Measurements from ENCODE around the gene HPS3.

The HPS3 gene

DNA sequence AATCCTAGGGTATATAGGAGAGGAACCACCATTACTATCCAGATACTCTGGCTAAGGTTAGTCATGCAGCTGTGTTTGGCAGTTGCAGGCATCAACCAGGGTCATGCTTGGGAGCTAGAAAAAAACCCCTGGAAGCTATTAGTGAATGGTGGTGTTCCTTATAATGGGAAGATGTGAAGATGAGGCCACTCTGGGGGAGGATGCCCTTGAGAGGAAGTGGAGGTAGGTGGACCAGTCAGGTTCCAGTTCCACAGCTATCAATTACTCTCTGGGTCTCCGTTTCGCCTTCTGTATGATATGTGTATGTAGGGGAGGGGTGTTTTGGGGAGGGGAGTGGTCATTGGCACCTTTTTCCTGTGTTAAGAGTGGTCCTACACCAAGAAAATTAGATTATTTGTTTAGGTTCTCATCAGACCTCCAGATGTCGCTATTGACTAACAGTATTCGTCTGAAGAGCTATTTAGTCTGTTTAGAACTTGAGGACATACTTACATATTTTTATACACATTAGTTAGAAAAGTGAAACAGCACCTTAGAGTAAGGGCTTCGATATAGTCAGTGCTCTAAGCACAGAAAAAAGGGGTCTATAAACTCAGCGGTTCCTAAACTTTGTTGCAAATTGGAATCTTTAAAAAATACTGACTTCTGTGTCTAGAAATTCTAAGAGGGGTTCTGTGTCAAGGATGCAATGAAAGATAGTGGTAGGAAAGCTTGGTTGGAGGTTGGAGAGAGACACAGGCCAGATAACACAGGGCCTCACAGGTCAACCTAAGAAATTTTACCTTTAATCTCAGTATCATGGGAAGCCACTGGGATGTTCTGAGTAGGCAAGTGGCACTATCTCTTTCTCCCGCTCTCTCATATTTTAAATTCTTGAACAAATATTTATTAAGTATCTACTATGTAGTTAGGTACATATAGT is 9.1 kb upstream of the HPS3 start:
- DNase-seq = no peak

DNA sequence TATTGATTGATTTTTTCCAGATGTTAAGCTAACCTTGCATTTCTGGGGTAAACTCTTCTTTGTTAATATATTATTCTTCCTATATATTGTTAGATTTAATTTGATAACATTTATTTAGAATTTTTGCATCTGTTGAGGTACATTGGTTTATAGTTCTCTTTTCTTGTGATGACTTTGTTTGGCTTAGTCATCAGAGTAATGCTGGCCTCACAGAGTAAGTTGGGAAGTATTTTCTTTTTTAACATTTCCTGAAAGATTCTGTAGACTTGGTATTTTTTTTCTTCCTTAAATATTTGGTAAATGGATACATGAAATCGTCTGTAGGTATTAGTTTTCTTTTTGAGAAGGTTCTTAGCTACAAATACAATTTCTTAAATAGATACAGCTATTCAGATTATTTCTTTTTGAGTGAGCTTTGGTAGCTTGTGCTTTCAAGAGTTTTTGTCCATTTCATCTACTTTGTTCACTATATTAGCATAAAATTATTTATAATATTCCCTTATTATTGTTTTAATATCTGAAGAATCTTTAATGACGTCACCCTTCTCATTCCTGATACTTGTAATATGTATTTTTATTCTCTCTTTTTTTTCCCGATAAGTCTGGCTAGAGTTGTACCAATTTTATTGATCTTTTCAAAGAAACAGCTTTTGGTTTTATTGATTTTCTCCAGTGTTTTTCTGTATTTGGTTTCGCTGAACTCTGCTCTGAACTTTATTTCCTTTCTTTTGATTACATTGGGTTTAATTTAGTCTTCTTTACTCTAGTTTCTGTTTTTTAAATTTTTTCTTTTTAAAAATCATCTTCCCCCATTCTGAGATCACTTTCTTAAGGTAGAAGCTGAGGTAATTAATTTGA is 6.5 kb upstream of the HPS3 start:
- DNase-seq = no peak

DNA sequence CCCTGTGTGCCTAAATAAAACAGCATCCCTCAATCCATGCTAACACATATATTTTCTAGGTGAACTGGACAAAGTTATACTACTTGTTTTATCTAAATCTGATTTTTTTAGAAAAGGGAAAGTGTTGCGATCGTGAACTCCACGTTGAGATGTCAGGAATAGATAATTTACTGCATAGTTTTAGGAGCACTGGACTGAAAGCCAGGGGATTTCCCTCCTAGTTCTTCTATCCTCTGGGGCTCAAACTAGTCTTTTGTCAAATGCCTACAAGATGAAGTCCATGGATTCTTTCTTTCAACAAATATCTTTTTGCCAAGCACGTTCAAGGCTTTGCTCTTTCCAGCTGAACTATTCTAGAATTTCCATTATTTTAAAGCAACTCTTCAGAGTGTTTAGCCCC is 617 bp upstream of the HPS3 start:
- DNase-seq = no peak

DNA sequence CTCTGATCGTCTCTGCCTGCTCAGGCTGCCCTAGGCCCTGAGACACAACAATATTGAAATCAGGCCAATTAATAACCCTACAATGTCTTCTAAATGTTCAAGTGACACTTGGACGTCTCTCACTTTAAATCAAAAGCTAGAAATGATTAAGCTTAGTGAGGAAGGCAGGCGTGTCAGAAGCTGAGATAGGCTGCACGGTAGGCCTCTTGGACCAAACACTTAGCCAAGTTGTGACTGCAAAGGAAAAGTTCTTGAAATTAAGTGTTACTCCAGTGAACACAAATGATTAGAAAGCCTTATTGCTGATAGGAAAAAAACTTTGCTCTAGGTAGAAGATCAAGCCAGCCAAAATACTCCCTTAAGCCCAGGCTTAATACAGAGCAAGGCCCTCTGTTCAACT is 2.2 kb downstream of the HPS3 start:
- DNase-seq = no peak

DNA sequence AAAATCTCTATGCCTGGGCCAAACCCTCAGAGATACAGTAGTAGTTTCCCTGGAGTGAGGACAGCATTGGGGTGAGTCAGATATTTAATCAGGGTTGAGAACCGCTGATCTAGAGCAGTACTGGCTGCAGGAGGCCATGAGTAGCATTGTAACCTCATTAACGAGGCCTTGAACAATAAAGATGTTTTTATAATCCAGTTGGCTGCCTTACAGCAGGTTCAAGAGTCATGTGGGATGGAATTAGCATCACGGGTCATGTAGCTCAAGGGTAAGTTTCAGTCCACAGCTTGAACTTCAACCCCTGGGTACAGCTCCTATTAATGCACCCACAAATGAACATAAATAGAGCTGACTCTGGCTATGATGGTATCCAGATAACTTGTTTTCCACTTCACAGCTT is 5.1 kb downstream of the HPS3 start:
- no peak for DNase-seq

DNA sequence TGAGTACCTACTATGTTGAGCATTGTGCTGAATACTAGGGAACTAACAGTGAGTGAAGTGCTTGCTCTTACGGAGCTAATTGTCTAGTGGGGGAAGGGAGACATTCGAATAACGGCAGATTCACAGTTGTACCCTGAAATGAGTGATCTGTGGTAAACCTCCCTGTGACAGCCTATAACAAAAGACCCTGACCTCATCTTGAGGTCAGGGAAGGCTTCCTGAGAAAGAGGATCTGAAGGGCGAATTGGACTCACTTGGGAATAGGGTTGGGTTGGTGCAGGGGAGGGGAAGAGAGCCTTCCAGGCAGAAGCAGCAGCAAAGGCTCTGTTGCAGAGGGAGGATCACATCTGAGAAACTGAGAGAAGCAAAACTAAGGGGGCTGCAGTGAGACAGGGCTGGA is 13.2 kb downstream of the HPS3 start:
- DNase-seq = no peak

DNA sequence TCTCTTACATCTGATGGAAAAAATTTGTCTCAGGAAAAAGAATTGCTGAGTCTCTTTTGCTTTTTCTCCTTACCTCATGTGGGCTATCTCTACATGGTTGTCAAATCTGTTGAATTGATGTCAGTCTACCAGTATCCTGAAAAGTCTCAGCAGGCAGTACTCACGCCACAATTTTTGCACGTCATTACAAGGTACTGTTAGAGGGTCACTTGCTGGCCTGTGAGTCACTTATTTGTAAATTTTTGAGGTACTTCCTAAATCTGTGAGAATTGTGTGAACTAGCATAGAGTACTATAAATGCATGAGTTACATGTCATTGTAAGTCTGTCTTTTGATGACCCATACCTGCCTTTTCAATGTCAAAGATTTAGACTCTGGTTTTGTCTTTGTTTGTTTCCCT is 15.9 kb downstream of the HPS3 start:
- no peak for DNase-seq

DNA sequence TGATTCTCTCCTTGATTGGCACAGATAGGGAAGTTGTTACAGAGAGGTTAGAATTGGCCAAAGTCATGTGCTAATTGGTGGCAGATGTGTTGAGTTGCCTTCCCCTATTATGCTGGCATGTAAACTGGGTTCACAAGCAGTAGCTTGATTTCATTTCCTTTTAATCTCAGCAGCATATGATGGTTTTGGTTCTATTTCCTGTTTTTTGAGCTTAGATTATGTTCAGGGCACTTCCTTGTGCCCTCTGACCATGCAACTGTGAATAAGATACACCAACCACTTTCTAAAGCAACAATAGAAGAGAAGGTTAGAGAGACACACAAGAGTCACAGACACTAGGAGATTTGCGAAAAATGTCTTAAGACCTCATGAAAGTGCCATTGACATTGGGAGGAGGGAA is 16.5 kb downstream of the HPS3 start:
- no peak for DNase-seq

DNA sequence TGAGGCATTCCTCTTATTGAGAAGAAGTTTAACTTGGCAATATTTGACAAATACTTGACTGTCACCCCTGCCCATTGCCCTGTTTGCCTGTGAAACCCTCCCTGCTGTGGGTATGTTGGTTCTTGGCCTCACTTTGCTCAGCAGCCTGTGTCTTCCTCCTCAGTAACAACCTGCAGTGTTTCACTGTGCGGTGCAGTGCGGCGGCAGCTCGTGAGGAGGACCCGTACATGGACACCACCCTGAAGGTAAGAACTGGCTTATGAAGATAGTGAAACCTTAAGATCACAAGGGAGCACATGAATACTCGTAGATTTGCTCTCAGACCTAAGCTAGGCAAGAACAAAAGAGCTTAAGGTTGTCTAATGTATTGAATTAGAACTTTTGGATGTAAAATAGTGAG is 21.0 kb downstream of the HPS3 start:
- DNase-seq = no peak

DNA sequence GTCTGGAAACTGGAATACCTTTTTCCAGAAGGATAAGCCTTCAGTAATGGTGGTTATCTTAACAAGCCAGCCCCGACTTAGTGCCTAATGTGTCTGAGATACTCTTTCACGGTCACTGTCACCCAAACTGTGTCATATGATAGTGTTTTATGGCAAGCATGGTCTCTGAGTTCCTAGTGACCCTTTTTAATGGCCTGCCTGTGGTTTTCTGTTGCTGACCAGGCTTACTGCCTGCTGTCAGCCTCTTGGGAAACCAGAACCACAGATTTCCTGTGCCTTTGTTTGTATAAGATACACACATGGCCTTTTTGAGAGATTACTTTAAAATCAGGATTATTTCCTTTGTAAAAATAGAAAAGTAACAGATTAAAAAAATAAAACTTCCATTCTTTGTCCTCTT is 22.4 kb downstream of the HPS3 start:
- no peak for DNase-seq

DNA sequence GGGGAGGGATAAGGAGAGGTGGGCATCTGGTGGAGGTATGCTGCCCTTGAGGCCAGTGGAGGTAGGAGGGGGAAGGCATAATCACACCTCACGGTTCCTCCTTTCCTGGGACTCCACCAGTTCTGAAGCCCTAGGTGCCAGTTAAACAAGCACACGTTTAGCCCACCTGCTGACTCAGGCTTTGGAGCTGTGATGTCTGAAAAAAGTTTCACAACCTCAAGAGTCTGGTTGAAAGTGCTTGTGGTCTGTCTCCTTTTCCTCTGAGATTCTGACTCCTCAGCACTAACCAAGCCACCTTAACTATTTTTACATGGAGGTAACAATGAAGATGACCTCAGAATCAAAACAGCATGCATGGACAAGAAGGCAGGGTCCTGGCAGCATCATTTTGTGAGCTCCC is 23.0 kb downstream of the HPS3 start:
- no peak for DNase-seq

DNA sequence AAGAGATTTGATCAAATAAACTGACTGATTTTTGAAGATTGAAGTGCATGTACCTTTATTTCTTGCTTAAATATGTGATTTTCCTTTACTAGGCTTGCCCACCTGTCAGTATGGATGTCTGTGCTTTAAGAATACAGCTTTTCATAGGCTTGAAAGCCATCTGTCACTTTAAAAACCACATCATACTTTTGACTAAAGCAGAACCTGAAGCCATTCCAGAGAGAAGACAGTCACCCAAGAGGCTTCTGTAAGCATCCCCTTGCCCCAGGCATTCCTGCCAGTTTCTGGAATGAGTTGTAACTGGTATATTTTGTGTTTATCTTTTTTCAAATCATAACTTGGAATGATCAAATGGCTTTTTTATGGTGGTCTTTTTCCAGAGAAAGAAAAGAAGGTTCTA is 24.0 kb downstream of the HPS3 start:
- no peak for DNase-seq

DNA sequence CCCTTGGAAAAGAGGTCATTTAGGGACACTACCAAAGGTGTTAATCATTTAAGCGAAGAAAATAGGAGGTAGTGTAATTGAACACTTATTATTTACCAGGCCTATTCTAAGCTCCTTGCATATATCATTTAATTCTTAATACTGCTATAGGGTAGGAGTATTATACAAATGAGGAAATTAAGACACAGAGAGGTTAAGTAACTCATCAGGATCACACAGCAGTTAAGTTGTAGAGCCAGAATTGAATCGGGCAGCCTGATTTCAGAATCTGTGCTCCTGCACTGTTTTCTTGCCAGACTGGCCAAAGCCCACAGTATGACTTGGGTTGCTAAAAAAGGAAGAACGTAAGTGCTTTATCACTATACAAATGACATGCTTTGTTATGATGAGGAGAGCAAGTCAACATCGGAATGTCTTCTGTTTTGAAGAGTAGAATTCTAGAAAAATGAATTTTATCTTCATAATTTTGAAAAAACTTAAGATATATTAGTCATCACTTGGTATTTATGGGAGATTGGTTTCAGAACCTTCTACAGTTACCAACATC is 31.4 kb downstream of the HPS3 start:
- DNase-seq = no peak

DNA sequence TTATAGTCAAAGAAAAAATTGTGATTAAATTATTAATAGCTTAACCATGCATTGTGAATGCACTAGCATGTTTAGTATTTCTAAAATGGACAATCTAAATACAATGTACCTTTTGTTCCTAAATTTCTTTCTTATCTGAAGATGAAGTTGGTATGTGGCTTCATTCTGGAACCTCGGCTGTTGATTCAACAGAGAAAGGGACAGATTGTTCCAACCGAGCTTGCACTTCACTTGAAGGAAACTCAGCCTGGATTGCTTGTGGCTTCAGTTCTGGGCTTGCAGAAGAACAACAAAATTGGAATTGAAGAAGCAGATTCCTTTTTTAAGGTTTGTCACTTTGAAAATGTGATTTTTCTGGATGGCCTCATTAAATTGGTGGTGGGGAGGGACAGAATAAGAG is 32.6 kb downstream of the HPS3 start:
- no peak for DNase-seq

DNA sequence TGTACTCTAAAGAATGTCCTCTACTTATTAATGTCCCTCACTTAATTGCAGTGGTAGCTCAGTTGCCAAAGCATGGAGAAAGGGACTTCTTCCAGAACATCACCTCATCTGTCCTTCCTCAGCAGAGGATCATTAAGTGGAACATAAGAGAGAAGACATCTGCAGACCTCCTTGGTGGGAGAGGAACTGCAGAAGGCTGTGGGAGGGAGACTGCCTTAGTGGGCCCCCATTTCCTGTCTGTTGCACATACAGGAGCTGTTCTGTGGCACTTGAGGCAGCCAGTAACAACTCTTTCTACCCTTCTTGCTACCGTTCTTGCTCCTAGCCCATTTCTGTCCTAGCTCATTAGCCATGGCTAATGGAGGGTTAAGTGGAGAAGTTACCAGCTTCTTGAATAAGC is 33.6 kb downstream of the HPS3 start:
- no peak for DNase-seq

DNA sequence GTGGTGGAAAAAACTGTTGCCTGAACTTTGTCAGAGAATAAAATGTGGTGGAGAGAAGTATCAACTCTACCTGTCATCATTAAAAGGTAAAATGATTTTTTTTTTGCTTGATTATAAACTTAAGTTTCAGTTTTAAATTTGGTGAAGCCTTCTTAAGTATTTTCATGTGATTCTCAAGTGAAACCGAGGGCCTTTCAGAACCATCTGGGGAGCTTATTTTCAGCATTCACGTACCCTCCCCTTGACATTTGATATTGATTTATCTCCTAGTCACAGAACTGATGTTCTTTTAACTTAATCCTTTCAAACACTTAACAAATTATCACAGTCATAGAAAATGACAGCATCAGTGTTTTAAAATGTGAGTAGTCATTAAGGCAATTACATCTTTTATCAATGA is 38.5 kb downstream of the HPS3 start:
- DNase-seq = no peak

DNA sequence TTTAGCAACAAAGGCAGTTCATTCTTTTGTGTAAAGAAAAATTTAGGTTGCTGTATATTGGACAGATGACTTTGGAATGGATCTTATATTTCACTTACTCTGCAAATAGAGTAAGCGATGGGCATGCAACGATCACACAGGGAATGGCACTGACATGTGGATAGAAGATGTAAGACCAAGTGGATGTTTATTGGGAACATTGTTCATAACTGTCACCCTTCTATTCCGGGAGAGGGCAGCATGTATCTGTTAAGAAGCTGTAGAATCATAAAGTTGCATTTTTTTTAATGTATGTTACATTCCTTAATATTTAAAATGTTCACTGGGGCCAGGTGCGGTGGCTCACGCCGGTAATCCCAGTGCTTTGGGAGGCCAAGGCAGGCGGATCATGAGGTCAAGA is 41.2 kb downstream of the HPS3 start:
- no peak for DNase-seq

DNA sequence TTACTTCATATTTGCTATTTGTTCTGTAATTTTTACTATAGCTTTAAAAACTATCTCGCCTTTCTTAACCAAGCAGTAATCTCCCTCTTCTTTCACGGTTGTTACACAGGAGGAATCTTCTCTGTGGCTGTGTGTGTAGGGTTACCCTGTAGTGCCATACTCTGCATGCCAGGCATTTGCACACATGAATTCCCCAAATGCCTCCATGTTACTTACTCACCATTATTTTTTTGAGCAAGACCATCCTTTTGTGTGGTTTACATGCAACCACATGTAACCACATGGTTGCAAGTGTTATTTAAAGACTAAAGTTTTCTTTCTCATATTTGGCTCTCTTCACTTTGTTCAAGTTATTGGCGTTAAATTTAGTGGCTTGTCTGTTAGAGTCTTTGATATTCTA is 45.5 kb downstream of the HPS3 start:
- DNase-seq = no peak

DNA sequence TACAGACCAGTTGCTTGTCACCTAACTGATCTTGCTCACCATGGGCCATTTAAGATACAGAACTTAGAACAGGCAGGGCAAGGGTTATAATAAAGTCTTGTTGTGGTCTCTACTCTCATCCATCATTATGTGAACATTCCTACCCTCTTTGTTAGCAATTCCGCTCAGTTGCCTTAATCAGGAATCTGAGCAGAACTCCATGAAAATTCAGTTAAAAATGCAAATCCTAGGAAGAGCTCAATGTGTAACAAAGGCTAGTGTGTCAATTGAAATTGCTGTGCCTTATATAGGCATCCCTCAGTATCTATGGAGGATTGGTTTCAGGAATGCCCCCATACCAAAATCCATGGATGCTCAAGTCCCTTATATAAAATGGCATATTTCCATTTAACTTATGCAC is 47.7 kb downstream of the HPS3 start:
- DNase-seq = no peak

DNA sequence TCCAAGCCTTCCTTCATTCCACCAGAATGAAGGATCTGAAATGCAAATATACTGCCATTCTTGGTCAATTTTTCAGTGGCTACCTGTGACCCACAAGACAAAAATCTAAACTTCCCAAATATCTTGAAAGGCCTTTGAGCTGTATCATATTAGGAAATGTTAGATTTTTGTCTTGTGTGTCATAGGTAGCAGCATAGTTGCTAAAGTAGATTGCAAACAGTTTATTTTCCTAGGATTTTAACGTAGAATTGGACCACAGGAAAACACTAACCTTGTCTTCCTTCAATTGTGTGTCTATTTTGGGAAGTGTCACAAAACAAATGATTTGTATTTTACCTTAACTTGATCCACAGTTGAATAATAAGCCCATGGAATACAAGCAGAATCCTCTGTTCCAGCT is 49.8 kb downstream of the HPS3 start:
- DNase-seq = no peak

DNA sequence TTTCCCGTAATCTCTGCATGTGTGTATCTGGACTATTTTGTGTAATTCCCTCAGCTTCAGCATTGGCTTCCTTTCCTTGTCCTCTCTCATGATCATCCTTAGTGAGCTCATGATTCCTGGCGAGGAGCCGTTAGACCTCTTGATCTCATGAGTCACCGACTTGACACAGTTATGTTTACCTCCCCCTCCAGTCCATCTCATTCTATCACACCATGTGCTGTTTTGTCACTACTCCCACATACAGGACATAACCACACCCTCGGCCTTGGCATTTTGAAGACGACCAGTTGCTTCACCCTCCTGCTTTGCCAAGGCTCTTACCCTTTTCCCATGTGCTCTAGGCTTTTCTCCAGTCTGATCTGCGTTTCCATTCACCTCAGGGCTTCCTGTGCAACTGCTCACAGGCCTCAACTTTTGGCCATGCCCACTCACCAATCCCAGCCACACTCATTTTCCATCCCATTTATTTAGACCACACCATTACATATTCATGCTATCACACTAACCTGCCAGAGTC is 50.7 kb downstream of the HPS3 start:
- DNase-seq = no peak

DNA sequence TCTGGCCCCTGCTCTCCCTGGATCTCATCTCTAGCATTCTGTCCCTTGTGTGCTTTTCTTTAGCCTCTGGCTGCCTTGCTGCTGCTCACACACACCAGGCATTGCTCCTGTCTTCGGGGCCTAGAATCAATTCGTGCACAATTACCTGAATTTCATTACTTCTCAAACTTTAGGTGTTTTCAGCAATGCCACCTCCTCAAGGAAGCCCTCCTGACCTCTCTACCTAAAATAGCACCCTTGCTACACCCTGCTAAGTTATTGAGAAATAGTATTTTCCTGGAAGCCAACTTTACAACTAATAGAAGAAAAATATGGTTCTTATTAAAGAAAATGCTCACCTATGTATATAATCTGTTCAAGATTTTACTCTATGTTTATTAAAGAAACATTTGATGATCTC is 51.7 kb downstream of the HPS3 start:
- DNase-seq = no peak

DNA sequence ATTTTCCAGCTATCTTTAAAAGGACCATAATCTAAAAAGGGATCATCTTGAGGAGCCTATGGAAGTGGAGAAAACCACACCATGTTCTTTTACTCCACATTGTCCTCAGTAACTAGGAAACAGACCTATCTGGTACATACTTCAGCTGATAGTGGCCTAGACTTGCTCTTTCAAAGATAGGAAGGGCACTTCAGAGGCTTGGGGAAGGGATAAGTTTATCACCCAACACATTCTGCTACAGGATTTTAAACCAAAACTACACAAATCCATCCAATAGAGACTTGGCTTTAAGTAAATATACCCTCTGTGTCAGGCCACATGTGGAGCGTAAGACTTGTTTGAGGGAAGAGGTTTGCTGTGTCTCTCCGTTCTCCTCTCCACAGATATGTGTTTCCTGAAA is 56.8 kb downstream of the HPS3 start:
- DNase-seq = no peak

DNA sequence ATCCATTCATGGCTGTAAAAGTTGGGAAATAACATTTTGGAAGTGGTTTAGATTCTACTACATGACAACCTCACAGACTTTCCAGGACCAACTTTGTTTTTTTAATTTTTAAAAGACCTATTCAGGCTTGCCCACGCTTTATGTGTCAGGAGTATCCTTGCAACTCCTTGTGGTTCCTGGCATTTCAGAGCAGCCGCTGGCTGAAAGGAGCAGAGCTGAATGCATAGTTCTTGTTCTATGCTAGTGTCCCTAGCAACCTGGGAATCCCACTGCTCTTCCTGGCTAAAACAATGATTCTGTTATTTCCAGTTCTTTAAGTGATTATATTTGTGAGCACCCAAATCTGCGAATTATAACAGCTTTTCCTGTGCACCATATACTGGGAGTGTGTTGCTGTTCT is 57.3 kb downstream of the HPS3 start:
- DNase-seq = no peak
